ENCODE results near the gene BCAS1. TPM values are rescaled to one million over a fixed set of nuclear protein-coding genes. Genes with fewer than 3 reads are reported as not detected.

The BCAS1 gene
- polyA plus RNA-seq, 1 of the 3 experiments (the other 2 are of a cell fraction): not detected

DNA sequence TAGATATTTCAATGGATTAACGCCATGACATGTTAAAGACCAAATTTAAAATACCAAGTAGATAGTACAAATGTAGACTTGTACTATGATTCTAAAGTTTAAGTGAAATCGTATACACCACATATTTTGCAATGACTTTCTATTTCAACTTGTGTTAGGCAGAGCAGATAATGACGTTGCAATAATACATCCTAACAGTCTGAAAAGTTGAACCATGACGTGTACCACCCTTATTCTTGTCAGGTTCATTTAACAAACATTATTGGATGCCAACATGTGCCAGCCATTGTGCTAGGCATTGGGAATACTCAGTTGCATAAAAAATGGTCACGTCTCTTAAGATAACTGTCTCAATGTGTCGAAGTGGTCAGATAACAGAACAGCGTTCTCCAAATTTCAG is 50.0 kb downstream of the BCAS1 start (continued):
- no peak for TF ChIP-seq CTCF (IDR thresholded peaks at IDR 0.05)
- TF ChIP-seq, protein P1, sequence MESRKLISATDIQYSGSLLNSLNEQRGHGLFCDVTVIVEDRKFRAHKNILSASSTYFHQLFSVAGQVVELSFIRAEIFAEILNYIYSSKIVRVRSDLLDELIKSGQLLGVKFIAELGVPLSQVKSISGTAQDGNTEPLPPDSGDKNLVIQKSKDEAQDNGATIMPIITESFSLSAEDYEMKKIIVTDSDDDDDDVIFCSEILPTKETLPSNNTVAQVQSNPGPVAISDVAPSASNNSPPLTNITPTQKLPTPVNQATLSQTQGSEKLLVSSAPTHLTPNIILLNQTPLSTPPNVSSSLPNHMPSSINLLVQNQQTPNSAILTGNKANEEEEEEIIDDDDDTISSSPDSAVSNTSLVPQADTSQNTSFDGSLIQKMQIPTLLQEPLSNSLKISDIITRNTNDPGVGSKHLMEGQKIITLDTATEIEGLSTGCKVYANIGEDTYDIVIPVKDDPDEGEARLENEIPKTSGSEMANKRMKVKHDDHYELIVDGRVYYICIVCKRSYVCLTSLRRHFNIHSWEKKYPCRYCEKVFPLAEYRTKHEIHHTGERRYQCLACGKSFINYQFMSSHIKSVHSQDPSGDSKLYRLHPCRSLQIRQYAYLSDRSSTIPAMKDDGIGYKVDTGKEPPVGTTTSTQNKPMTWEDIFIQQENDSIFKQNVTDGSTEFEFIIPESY (IDR thresholded peaks at IDR 0.05; ENCODE audit: borderline replicate concordance, low read depth): no peak

DNA sequence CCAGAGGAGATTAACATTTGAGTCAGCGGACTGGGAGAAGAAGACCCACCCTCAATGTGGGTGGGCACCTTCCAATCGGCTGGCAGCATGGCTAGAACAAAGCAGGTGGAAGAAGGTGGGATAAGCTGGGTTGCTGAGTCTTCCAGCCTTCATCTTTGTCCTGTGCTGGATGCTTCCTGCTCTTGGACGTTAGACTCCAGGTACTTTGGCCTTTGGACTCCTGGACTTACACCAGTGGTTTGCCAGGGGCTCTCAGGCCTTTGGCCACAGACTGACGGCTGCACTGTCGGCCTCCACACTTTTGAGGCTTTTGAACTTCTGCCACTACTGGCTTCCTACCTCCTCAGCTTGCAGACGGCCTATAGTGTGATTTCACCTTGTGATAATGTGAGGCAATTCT is 50.8 kb downstream of the BCAS1 start:
- Histone ChIP-seq H3K4me1 (ENCODE audit: control insufficient read depth in 1 of 2, insufficient read depth in 2 of 2, low read depth in 1 of 2, low read length in 1 of 2) (peaks cover 0 to 10% of the 10 kb centered on the region in 2 experiments; a peak in 3 of 4 replicates), H3K9ac (no peak overlapping the region), H3K27me3 (ENCODE audit: insufficient read depth) (no peaks in the 10 kb centered on the region; the same call in 1 of the 2 replicates), H3K9me3 (no peaks in the 10 kb centered on the region), H3K79me2 (ENCODE audit: insufficient read depth) (no peaks in the 10 kb centered on the region), H2AFZ (ENCODE audit: low read depth) (no peak overlapping the region), H4K20me1 (ENCODE audit: insufficient read depth) (no peaks in the 10 kb centered on the region), H3K36me3 (replicated peaks in 1 of 2; ENCODE audit: control insufficient read depth in 1 of 2, insufficient read depth in 2 of 2, low read length in 1 of 2) (no peaks in the 10 kb centered on the region), H3K4me3 (ENCODE audit: low read depth in 2 of 2, low read length in 1 of 2) (no peak overlapping the region), H3F3A (replicated peaks; ENCODE audit: insufficient read depth) (no peaks in the 10 kb centered on the region), H3K9me2 (no peaks in the 10 kb centered on the region), H3K27ac (ENCODE audit: low read depth in 2 of 2, low read length in 1 of 2) (no peak overlapping the region), H3K4me2 (no peak overlapping the region)
- ChIA-PET CTCF (no interaction called here), POLR2A (no interaction called here)
- no peak for TF ChIP-seq FOXM1 (IDR thresholded peaks at IDR 0.05; ENCODE audit: low read depth)
- TF ChIP-seq, protein P2, sequence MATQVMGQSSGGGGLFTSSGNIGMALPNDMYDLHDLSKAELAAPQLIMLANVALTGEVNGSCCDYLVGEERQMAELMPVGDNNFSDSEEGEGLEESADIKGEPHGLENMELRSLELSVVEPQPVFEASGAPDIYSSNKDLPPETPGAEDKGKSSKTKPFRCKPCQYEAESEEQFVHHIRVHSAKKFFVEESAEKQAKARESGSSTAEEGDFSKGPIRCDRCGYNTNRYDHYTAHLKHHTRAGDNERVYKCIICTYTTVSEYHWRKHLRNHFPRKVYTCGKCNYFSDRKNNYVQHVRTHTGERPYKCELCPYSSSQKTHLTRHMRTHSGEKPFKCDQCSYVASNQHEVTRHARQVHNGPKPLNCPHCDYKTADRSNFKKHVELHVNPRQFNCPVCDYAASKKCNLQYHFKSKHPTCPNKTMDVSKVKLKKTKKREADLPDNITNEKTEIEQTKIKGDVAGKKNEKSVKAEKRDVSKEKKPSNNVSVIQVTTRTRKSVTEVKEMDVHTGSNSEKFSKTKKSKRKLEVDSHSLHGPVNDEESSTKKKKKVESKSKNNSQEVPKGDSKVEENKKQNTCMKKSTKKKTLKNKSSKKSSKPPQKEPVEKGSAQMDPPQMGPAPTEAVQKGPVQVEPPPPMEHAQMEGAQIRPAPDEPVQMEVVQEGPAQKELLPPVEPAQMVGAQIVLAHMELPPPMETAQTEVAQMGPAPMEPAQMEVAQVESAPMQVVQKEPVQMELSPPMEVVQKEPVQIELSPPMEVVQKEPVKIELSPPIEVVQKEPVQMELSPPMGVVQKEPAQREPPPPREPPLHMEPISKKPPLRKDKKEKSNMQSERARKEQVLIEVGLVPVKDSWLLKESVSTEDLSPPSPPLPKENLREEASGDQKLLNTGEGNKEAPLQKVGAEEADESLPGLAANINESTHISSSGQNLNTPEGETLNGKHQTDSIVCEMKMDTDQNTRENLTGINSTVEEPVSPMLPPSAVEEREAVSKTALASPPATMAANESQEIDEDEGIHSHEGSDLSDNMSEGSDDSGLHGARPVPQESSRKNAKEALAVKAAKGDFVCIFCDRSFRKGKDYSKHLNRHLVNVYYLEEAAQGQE (IDR thresholded peaks at IDR 0.05; ENCODE audit: low read depth, low read length): no peak
- no peak for TF ChIP-seq MXI1 (IDR thresholded peaks at IDR 0.05; ENCODE audit: low read depth, low read length)
- no peak for TF ChIP-seq NRF1 (IDR thresholded peaks at IDR 0.05; ENCODE audit: low read depth, low read length)
- no peak for TF ChIP-seq RCOR1 (IDR thresholded peaks at IDR 0.05; ENCODE audit: low read length)
- no peak for TF ChIP-seq FOSL2 (IDR thresholded peaks at IDR 0.05; ENCODE audit: borderline replicate concordance, low read depth)
- TF ChIP-seq, protein P3, sequence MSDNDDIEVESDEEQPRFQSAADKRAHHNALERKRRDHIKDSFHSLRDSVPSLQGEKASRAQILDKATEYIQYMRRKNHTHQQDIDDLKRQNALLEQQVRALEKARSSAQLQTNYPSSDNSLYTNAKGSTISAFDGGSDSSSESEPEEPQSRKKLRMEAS (IDR thresholded peaks at IDR 0.05; ENCODE audit: low read depth): no peak
- 49% methylated on average over 6 of the region's 6 CpGs for WGBS (ENCODE audit: low lambda C conversion rate)
- no peak for DNase-seq

Measured in SK-N-SH (cell line).